Measurements from ENCODE around the gene PPP2R2B.

GRCh38 chr5:146888351-146888978 is 9.9 kb upstream of the PPP2R2B start:
- no peak for TF ChIP-seq CTCF (IDR thresholded peaks at IDR 0.05)
- no peak for TF ChIP-seq POLR2A (IDR thresholded peaks at IDR 0.05; ENCODE audit: low read depth)
- TF ChIP-seq POLR2AphosphoS5 (IDR thresholded peaks at IDR 0.05): no peak

Measured in esophagus muscularis mucosa (tissue), 3 donors.